ENCODE results near the gene FAM24A. TPM values are rescaled to one million over a fixed set of nuclear protein-coding genes. Genes with fewer than 3 reads are reported as not detected.

Gene FAM24A
- total and polyA plus RNA-seq, 2 donors from 2014 or later: not detected

DNA sequence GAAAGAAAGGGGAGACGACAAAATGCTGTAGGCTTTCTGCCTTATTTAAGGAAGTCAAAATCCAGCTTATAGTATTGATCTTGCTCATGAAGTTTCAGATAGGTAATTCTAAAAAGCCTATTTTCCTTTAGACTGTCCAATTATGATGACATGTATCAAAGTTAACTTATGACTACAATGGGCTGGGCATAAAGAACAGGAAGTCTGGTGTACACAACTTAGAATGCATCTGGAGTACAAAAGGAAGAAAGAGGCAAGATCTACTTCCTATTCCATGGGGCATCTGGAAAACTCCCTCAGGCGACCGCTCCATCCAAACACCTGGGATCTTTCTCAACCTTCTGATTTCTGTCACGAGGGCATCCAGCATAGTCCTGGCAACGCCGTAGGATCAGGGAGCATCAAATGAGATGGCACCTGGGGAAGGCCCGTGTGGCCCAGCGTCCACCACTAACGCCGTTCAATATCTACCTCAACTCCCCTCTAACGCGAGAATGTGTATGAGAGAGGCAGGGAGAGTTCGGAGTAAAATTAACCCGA, 31.5 kb upstream of the FAM24A start:
- DNase-seq (no peak), FAIRE-seq (no peak)
- Histone ChIP-seq H3K27me3 (ENCODE audit: control insufficient read depth, insufficient read depth, low read length) (no peaks in the 10 kb centered on the region), H3K9ac (ENCODE audit: low read length in 3 of 3) (peak overlapping the region; percentile 51 to 72 (median 70)), H3K9me3 (ENCODE audit: control insufficient read depth in 2 of 3, insufficient read depth in 1 of 3, low read length in 3 of 3) (no peaks in the 10 kb centered on the region), H3K27ac (ENCODE audit: low read depth in 2 of 2, low read length in 2 of 2) (peak overlapping the region in 1 of 2 donors; percentile 16), H3K4me1 (ENCODE audit: control insufficient read depth in 2 of 3, insufficient read depth in 2 of 3, low read depth in 1 of 3, low read length in 3 of 3) (peaks cover 0 to 5% (median 2%) of the 10 kb centered on the region in 3 donors), H3K36me3 (ENCODE audit: control insufficient read depth in 2 of 3, insufficient read depth in 3 of 3, low read length in 3 of 3) (no peaks in the 10 kb centered on the region), H3K4me3 (ENCODE audit: low read length in 3 of 3) (peak overlapping the region; percentile 75 to 94 (median 85))
- intact Hi-C loops (cut with DNase I): no loop called here
- TF ChIP-seq CTCF (IDR thresholded peaks at IDR 0.05; ENCODE audit: borderline replicate concordance, extremely low read depth, insufficient read depth): no peak

GRCh38 chr10:122879339-122880273, 30.8 kb upstream of the FAM24A start, which contains the start of gene FAM24B:
FAM24B (minus strand) TSS chr10:122879581; CDS start chr10:122850515, 29,066 bp downstream.
- peak within 1 kb of the TSS; percentile 75 to 94 (median 85) for H3K4me3 ChIP-seq (ENCODE audit: low read length in 3 of 3)
- H3K27me3 ChIP-seq (ENCODE audit: control insufficient read depth, insufficient read depth, low read length): no peaks in the 10 kb centered on the region
- intact Hi-C loops (cut with DNase I): no loop called here
- FAIRE-seq (no peak), DNase-seq (peak; percentile 96 to 99 (median 97))
- H3K9me3 ChIP-seq (ENCODE audit: control insufficient read depth in 2 of 3, insufficient read depth in 1 of 3, low read length in 3 of 3): no peaks in the 10 kb centered on the region
- peak within 1 kb of the TSS; percentile 51 to 72 (median 70) for H3K9ac ChIP-seq (ENCODE audit: low read length in 3 of 3)
- peak within 1 kb of the TSS in 1 of 2 donors; percentile 16 for H3K27ac ChIP-seq (ENCODE audit: low read depth in 2 of 2, low read length in 2 of 2)
- no peaks in the 10 kb centered on the region for H3K36me3 ChIP-seq (ENCODE audit: control insufficient read depth in 2 of 3, insufficient read depth in 3 of 3, low read length in 3 of 3)
- H3K4me1 ChIP-seq (ENCODE audit: control insufficient read depth in 2 of 3, insufficient read depth in 2 of 3, low read depth in 1 of 3, low read length in 3 of 3): peaks cover 0 to 5% (median 2%) of the 10 kb centered on the region in 3 donors
- no peak for TF ChIP-seq CTCF (IDR thresholded peaks at IDR 0.05; ENCODE audit: borderline replicate concordance, extremely low read depth, insufficient read depth)

DNA sequence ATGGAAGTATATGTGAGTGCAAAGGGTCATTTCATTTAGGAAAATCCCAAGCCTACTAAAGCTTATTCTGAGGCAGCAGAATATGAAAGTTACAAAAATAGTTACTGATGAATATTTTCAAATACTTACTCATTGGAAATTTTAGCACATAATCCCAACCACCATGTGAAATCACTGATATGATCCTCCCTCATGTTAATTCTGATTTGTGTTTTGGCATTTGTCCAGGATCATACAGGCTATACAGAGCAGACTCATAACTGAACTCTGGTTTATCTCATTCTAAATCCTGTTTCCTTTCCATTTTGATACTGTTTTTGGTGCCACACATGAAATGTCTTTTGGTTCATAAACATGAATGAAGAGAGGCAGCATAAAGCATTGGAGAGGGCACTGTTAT, 27.6 kb upstream of the FAM24A start:
- Histone ChIP-seq H3K36me3 (ENCODE audit: control insufficient read depth in 2 of 3, insufficient read depth in 3 of 3, low read length in 3 of 3) (no peaks in the 10 kb centered on the region), H3K4me3 (ENCODE audit: low read length in 3 of 3) (no peak overlapping the region), H3K9me3 (ENCODE audit: control insufficient read depth in 2 of 3, insufficient read depth in 1 of 3, low read length in 3 of 3) (no peaks in the 10 kb centered on the region), H3K27ac (ENCODE audit: low read depth in 2 of 2, low read length in 2 of 2) (no peak overlapping the region), H3K27me3 (ENCODE audit: control insufficient read depth, insufficient read depth, low read length) (no peaks in the 10 kb centered on the region), H3K4me1 (ENCODE audit: control insufficient read depth in 2 of 3, insufficient read depth in 2 of 3, low read depth in 1 of 3, low read length in 3 of 3) (peaks cover 0 to 5% (median 2%) of the 10 kb centered on the region in 3 donors), H3K9ac (ENCODE audit: low read length in 3 of 3) (no peak overlapping the region)
- DNase-seq: no peak
- intact Hi-C loops (cut with DNase I): no loop called here
- FAIRE-seq: no peak
- TF ChIP-seq CTCF (IDR thresholded peaks at IDR 0.05; ENCODE audit: borderline replicate concordance, extremely low read depth, insufficient read depth): no peak
